Astrocyte of the hippocampus (primary cell): ENCODE data around the gene ARHGEF19.

Experiments
- DNase-seq: peaks from one replicate; pipeline ENCODE4 v3.0.0; 2011; ENCODE audit warnings: low read depth, low spot score

Gene ARHGEF19

DNA sequence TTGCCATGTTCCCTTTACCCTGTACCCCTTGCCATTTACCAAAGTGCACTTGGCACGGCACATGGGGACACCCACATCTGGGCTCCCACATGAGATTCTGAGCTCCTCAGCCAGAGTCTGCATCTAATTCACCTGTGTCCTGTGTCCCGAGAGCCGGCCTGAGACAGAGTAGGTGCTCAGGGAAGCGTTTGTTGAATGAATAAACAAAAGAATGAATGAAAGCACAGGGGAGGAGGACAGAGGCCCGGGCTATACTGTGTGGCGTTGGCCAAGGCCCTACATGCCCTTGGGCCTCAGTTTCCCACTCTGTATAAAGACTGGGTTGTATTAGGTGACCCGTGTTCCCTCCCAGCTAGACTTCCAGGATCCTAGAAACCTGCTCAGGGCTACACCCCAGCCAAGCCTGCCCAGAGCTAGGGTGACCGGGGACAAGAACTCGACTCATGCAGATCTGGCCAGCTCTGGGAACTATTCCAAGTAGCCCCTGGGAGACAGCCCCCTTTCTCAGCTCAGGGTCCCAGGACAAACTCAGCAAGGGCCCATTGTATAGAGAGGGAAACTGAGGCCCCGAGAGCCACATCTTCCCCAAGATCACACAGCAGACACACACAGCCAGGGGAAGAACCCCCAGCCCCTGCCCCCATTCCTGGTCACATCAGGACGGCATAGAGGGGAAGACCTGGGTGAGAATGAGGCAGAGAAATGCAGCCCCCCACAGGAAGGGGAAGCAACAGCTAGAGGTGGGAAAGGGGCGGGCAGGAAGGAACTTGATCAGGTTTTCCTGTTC lies 62.6 kb downstream of the ARHGEF19 start:
- DNase-seq = no peak

DNA sequence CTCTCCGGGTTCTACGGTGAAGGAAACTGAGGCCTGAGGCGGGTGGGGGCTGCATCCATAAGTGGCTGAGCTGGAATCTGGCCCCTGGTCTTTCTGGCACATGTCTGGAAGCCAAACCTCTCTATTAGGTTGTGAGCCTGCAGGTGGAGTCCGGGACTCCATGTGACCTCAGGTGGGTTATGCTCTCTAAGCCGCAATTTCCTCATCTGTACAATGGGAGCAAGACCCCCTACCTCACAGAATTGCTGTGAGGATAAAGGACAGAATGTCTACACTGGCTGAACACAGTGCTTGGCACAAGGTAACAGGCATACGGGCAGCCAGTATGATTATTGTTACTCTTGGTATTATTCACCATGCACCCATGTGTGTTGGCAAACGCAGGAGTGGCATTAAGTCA lies 63.3 kb downstream of the ARHGEF19 start:
- no peak for DNase-seq

DNA sequence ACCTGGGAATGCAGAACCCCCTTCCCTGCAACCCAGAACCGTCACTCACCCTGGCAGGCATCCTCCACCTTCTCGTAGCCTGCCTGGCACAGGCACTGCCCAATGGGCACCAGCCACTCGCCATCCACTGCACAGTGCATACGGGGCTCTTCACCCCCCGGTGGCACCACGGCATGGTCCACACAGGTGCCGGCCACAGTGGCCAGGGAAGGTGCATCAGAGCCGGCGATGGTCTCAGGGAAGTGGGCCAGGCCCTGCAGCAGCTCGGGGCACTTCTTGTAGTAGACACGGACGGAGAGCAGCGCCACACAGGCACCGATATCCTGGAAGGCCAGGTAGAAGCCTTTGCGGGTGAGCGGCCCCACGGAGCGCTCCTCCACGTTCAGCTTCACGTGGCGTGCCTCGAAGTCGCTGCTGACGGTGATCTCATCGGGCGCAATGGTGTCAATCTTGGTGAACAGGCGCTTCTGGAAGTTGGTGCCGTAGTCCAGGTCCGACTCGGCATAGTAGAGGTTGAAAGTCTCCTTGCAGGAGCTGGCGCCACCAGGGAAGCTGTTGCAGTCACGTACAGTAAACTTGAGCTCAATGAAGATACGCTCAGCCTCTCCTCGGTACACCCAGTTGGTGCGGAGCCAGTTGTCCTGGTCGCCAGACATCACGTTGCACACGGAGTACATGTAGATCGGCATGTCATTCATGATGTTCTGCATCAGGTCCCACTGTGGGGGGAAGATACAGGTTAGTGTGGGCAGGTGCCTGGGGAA lies 63.9 kb downstream of the ARHGEF19 start:
- DNase-seq = no peak
